ENCODE results near the gene KATNAL1. TPM values are rescaled to one million over a fixed set of nuclear protein-coding genes. Genes with fewer than 3 reads are reported as not detected.

Gene KATNAL1
- total and polyA plus RNA-seq, 10 of the 15 experiments (the other 5 are each of a cell fraction or from before 2014, with no cell fraction given), result 6.5 to 18.7 (median 11.7) TPM

DNA sequence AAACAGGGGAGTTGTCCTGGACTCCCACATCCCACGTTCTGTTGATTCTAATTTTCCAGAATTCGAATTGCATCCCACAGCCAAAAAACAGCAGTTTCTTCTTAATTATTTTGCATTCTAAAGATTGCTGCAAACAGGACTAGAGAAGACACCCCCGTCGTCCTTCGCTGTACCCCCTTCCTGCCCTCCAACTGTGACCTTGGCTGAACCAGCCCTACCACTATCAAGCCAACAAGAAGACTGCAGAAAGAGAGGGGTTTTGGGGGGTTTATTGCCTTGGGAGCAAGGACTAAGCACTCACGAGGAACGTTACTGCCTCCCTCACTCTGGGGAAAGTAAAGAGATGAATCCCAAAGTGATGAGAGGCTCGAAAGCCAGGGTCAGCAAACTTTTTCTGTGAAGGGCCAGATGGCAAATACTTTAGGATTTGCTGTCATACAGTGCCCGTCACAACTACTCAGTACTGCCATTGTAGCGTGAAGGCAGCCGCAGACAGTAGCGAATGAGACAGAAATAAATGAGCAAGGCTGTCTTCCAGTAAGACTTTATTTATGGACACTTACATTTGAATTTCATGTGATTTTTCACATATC lies 32.5 kb upstream of the KATNAL1 start:
- no peak for FAIRE-seq
- TF ChIP-seq WRNIP1 (IDR thresholded peaks at IDR 0.05; ENCODE audit: borderline replicate concordance, low read depth, low read length), result no peak
- no peak for TF ChIP-seq JUNB (IDR thresholded peaks at IDR 0.05)
- TF ChIP-seq POLR2AphosphoS5 (IDR thresholded peaks at IDR 0.05; ENCODE audit: low read length), result no peak
- TF ChIP-seq, protein P1, sequence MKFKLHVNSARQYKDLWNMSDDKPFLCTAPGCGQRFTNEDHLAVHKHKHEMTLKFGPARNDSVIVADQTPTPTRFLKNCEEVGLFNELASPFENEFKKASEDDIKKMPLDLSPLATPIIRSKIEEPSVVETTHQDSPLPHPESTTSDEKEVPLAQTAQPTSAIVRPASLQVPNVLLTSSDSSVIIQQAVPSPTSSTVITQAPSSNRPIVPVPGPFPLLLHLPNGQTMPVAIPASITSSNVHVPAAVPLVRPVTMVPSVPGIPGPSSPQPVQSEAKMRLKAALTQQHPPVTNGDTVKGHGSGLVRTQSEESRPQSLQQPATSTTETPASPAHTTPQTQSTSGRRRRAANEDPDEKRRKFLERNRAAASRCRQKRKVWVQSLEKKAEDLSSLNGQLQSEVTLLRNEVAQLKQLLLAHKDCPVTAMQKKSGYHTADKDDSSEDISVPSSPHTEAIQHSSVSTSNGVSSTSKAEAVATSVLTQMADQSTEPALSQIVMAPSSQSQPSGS (IDR thresholded peaks at IDR 0.05; ENCODE audit: low read length), result no peak
- TF ChIP-seq CREM (IDR thresholded peaks at IDR 0.05; ENCODE audit: low read depth), result no peak
- TF ChIP-seq JUND (IDR thresholded peaks at IDR 0.05; ENCODE audit: low read depth, low read length), result no peak
- TF ChIP-seq, protein P2, sequence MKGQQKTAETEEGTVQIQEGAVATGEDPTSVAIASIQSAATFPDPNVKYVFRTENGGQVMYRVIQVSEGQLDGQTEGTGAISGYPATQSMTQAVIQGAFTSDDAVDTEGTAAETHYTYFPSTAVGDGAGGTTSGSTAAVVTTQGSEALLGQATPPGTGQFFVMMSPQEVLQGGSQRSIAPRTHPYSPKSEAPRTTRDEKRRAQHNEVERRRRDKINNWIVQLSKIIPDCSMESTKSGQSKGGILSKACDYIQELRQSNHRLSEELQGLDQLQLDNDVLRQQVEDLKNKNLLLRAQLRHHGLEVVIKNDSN (IDR thresholded peaks at IDR 0.05; ENCODE audit: borderline replicate concordance, extremely low read length, insufficient read depth, low read depth, low read length), result no peak
- TF ChIP-seq, protein P3, sequence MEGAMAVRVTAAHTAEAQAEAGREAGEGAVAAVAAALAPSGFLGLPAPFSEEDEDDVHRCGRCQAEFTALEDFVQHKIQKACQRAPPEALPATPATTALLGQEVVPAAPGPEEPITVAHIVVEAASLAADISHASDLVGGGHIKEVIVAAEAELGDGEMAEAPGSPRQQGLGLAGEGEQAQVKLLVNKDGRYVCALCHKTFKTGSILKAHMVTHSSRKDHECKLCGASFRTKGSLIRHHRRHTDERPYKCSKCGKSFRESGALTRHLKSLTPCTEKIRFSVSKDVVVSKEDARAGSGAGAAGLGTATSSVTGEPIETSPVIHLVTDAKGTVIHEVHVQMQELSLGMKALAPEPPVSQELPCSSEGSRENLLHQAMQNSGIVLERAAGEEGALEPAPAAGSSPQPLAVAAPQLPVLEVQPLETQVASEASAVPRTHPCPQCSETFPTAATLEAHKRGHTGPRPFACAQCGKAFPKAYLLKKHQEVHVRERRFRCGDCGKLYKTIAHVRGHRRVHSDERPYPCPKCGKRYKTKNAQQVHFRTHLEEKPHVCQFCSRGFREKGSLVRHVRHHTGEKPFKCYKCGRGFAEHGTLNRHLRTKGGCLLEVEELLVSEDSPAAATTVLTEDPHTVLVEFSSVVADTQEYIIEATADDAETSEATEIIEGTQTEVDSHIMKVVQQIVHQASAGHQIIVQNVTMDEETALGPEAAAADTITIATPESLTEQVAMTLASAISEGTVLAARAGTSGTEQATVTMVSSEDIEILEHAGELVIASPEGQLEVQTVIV (IDR thresholded peaks at IDR 0.05; ENCODE audit: borderline replicate concordance, partially characterized antibody), result no peak
- TF ChIP-seq ZNF217 (IDR thresholded peaks at IDR 0.05), result no peak
- no peak for TF ChIP-seq EED (IDR thresholded peaks at IDR 0.05; ENCODE audit: low read depth)
- BruUV-seq (replicated peaks), result no TSS peak
- CTCF ChIA-PET, result interaction anchor here (1.6 kb wide), 1 partner anchor 208 kb away, joined by 9 read pairs; no protein-coding TSS in a partner anchor
- SMC1A ChIA-PET (ENCODE audit: uncharacterized antibody, unreplicated experiment), result interaction anchor here (1.0 to 1.6 kb wide), 3 partner anchors 43 to 232 kb away, joined by 3 to 5 read pairs (median 3); no protein-coding TSS in a partner anchor
- Histone ChIP-seq H3K4me3 (no peak overlapping the region), H3K4me2 (ENCODE audit: control insufficient read depth, insufficient read depth) (no peak overlapping the region), H3K4me1 (ENCODE audit: control insufficient read depth, insufficient read depth, low read length) (no peaks in the 10 kb centered on the region), H3K79me2 (ENCODE audit: control insufficient read depth, insufficient read depth, low read length) (no peaks in the 10 kb centered on the region), H3K9me3 (replicated peaks; ENCODE audit: control insufficient read depth, insufficient read depth, low read length) (no peaks in the 10 kb centered on the region), H3K9ac (ENCODE audit: control insufficient read depth, insufficient read depth, low read length) (no peak overlapping the region), H4K20me1 (ENCODE audit: control insufficient read depth, insufficient read depth) (no peaks in the 10 kb centered on the region), H3K27ac (ENCODE audit: control insufficient read depth, insufficient read depth) (no peak overlapping the region), H3K27me3 (replicated peaks in 1 of 2; ENCODE audit: control insufficient read depth in 2 of 2, insufficient read depth in 2 of 2, low read length in 1 of 2) (no peaks in the 10 kb centered on the region), H2AFZ (ENCODE audit: control insufficient read depth, low read depth, low read length) (no peak overlapping the region), H3K36me3 (ENCODE audit: control insufficient read depth in 2 of 2, insufficient read depth in 2 of 2, low read length in 1 of 2) (no peaks in the 10 kb centered on the region)
- no peak for ATAC-seq
- no peak for DNase-seq (ENCODE audit: low read depth, low spot score)
- 76% methylated on average over 12 of the region's 12 CpGs for WGBS (ENCODE audit: insufficient coverage, insufficient replicate concordance, low lambda C conversion rate, missing lambda C conversion rate)
- in situ Hi-C loops (cut with MboI) (no loop called here), intact Hi-C loops (cut with micrococcal nuclease; ENCODE audit: unreplicated experiment) (no loop called here)
- RAD21 ChIA-PET (ENCODE audit: unreplicated experiment), result interaction anchor here (2.0 kb wide), 1 partner anchor 207 kb away, joined by 9 read pairs; no protein-coding TSS in a partner anchor
- POLR2A ChIA-PET, result no interaction called here
